ENCODE measurements around the gene TMCC3. TPM values are rescaled to one million over a fixed set of nuclear protein-coding genes. Genes with fewer than 3 reads are reported as not detected.
"Not testable (repeated sequence)": the region's sequence is repeated elsewhere in the genome, so short reads cannot be mapped to it uniquely, and the experiment has no call there.

The TMCC3 gene
- total and polyA plus RNA-seq, 2 experiments from 2014 or later, result 0.60 to 0.79 TPM

DNA sequence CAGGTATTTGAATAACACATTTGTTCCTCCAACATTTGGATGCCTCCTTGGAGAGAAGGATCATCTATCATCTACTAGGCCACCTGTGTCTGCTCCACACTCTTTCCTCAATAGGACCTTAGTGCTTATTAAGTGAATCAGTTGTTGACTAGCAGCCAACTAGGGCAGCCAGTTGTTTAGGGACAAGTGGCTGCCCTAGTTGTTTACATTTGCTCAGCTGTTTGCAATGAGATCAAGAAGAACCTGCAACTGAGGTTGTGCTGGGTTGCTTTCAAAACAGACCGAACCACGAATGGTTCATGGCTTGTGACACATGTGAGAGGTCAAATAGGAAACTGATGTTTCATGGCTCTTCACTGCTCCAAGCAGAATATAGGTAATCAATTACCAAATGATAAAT is 53.8 kb downstream of the TMCC3 start:
- H3K4me1 ChIP-seq (ENCODE audit: low read depth), result no peaks in the 10 kb centered on the region
- TF ChIP-seq, protein P1, sequence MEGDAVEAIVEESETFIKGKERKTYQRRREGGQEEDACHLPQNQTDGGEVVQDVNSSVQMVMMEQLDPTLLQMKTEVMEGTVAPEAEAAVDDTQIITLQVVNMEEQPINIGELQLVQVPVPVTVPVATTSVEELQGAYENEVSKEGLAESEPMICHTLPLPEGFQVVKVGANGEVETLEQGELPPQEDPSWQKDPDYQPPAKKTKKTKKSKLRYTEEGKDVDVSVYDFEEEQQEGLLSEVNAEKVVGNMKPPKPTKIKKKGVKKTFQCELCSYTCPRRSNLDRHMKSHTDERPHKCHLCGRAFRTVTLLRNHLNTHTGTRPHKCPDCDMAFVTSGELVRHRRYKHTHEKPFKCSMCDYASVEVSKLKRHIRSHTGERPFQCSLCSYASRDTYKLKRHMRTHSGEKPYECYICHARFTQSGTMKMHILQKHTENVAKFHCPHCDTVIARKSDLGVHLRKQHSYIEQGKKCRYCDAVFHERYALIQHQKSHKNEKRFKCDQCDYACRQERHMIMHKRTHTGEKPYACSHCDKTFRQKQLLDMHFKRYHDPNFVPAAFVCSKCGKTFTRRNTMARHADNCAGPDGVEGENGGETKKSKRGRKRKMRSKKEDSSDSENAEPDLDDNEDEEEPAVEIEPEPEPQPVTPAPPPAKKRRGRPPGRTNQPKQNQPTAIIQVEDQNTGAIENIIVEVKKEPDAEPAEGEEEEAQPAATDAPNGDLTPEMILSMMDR (IDR thresholded peaks at IDR 0.05; ENCODE audit: low read depth, low read length), result no peak
- no peaks in the 10 kb centered on the region for H3K9me3 ChIP-seq (ENCODE audit: low read depth)
- H3K36me3 ChIP-seq, result no peaks in the 10 kb centered on the region
- no peak overlapping the region for H3K27ac ChIP-seq
- H3K4me3 ChIP-seq, result no peak overlapping the region
- H3K27me3 ChIP-seq, result no peaks in the 10 kb centered on the region
- no peak for DNase-seq (ENCODE audit: low read depth in 1 of 2, low spot score in 1 of 2)

DNA sequence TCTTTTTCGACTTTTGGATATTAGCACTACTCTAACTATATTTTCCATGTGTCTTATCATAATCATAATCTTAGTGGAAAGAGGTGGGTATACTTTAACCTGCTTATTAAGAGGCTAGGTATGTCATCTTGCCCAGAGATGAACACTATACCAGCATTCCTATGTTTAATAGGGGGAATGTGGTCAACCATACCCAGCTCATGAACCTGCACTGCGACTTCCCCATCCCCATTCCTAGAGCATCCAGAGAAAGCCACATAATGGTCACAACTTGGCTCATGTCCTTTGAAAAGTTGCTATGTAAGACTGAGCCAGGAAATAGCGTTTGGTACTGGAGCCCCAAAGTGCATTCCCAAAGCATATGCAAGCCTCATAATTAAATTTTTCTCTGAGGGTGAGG is 55.2 kb downstream of the TMCC3 start:
- TF ChIP-seq, protein P1 (IDR thresholded peaks at IDR 0.05; ENCODE audit: low read depth, low read length), result no peak
- no peak overlapping the region for H3K4me3 ChIP-seq
- H3K27me3 ChIP-seq, result no peaks in the 10 kb centered on the region
- no peaks in the 10 kb centered on the region for H3K36me3 ChIP-seq
- no peaks in the 10 kb centered on the region for H3K9me3 ChIP-seq (ENCODE audit: low read depth)
- H3K27ac ChIP-seq, result no peak overlapping the region
- DNase-seq (ENCODE audit: low read depth in 1 of 2, low spot score in 1 of 2), result no peak
- no peaks in the 10 kb centered on the region for H3K4me1 ChIP-seq (ENCODE audit: low read depth)

DNA sequence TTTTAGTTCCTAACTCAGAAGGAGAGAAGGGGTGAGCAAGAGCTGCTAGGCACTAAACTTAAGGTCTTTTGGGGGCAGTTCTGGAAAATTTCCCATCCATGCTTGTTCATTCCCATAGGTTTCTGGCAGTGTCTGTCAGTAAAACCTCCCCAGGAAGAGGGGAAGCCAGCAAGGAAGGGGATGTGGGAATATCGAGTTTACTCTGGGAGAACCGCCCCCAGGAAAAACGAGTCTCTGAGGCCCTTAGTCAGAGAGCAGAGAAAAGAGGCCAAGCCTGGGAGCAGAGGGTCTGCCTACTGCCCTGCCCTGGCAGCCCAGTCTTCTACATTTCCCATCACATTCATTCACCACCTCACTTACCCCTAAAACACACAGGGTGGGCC is 55.9 kb downstream of the TMCC3 start:
- DNase-seq (ENCODE audit: low read depth in 1 of 2, low spot score in 1 of 2), result no peak
- Histone ChIP-seq H3K4me1 (ENCODE audit: low read depth) (no peaks in the 10 kb centered on the region), H3K4me3 (no peak overlapping the region)

DNA sequence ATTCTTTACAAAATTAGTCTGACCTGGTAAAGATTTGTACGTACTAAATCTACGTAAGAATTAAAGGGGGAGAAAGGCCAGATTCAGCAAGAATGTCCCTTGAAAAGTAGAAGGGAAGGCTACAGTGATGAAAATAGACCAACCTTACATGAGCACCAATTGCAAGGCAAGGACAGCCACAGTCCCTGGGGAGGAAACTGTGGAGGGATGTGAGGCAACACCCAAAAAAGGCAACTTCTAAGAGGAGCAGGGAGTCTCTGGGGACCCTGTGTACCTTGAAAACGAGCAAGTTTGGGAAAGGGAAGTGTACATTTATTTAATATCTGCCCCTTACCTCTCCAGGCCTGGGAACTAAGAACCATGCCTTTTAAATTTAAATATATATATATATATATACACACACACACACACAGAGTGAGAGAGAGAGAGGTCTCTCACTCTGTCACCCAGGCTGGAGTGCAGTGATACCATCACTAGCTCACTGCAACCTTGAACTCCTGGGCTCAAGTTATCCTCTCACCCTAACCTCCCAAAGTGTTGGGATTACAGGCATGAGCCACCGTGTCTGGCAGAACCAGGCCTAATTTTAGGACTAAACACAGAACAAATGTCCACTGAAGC is 56.4 kb downstream of the TMCC3 start:
- H3K27ac ChIP-seq, result no peak overlapping the region
- H3K27me3 ChIP-seq, result no peaks in the 10 kb centered on the region
- peak in 1 of 2 donors; percentile 27 for DNase-seq (ENCODE audit: low read depth in 1 of 2, low spot score in 1 of 2)
- H3K9me3 ChIP-seq (ENCODE audit: low read depth), result no peaks in the 10 kb centered on the region
- H3K36me3 ChIP-seq, result no peaks in the 10 kb centered on the region
- H3K4me1 ChIP-seq (ENCODE audit: low read depth), result no peaks in the 10 kb centered on the region
- no peak overlapping the region for H3K4me3 ChIP-seq
- TF ChIP-seq, protein P1 (IDR thresholded peaks at IDR 0.05; ENCODE audit: low read depth, low read length), result no peak

More for the DNA sequence above, 55.9 kb downstream of the TMCC3 start:
- Histone ChIP-seq H3K27ac (no peak overlapping the region), H3K9me3 (ENCODE audit: low read depth) (no peaks in the 10 kb centered on the region), H3K27me3 (no peaks in the 10 kb centered on the region), H3K36me3 (no peaks in the 10 kb centered on the region)
- TF ChIP-seq, protein P1 (IDR thresholded peaks at IDR 0.05; ENCODE audit: low read depth, low read length), result no peak

DNA sequence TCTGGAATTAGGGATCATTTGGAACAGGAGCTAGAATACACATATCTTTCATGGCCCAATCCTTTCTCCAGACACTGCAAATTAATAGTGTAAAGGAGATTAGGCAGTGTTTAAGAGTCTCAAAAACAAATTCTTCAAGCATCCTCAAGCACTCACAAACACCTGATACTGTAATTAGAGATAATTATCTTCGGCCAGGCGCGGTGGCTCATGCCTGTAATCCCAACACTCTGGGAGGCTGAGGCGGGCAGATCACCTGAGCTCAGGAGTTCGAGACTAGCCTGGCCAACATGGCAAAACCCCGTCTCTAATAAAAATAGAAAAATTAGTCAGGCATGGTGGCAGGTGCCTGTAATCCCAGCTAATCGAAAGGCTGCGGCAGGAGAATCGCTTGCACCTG is 57.6 kb downstream of the TMCC3 start:
- H3K36me3 ChIP-seq; DNase-seq (ENCODE audit: low read depth in 1 of 2, low spot score in 1 of 2); H3K9me3 ChIP-seq (ENCODE audit: low read depth); H3K4me3 ChIP-seq; H3K4me1 ChIP-seq (ENCODE audit: low read depth); H3K27me3 ChIP-seq; H3K27ac ChIP-seq: not testable (repeated sequence)

DNA sequence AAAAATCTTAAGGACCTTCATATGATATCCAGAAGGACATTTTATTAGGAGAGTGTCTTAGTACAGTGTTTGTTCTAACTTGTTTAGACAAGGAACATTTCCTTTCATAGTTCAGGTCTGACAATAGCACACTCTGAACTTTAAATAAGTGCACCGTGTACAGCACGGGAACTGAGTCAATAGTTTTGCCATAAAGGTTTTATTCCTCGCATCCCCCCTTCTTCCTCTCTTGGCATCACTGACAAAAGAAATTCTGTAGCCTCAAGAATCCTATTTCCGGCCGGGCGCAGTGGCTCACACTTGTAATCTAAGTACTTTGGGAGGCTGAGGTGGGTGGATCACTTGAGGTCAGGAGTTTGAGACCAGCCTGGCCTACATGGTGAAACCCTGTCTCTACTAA is 58.3 kb downstream of the TMCC3 start:
- no peak overlapping the region for H3K4me3 ChIP-seq
- no peak overlapping the region for H3K27ac ChIP-seq
- TF ChIP-seq, protein P1 (IDR thresholded peaks at IDR 0.05; ENCODE audit: low read depth, low read length), result no peak
- no peaks in the 10 kb centered on the region for H3K27me3 ChIP-seq
- no peaks in the 10 kb centered on the region for H3K4me1 ChIP-seq (ENCODE audit: low read depth)
- no peaks in the 10 kb centered on the region for H3K36me3 ChIP-seq
- H3K9me3 ChIP-seq (ENCODE audit: low read depth), result no peaks in the 10 kb centered on the region
- DNase-seq (ENCODE audit: low read depth in 1 of 2, low spot score in 1 of 2), result no peak

Measured in cardiac muscle cell (in vitro differentiated cells and primary cell).